B cell (primary cell): ENCODE data around the gene HOXA2. TPM values are rescaled to one million over a fixed set of nuclear protein-coding genes. Genes with fewer than 3 reads are reported as not detected.

Source experiments
- ATAC-seq: fragments of 200-7000 bp; cut with Tn5 transposase; one replicate; pipeline ENCODE4 v1.10.0; 2021; ENCODE audit warnings: low read depth, mild to moderate bottlenecking, moderate number of reproducible peaks, moderate library complexity
- CTCF ChIA-PET: fragments of 350-600 bp; sonication (Branson Sonifier 250); formaldehyde crosslinking; loops from one replicate; lab custom pipeline; 2021; ENCODE audit warnings: antibody characterized with exemption, inconsistent platforms; lab: Charles Lee
- POLR2A ChIA-PET: fragments of 350-600 bp; sonication (Branson Sonifier 250); formaldehyde crosslinking; loops from one replicate; lab custom pipeline; 2021; ENCODE audit warnings: antibody characterized with exemption; lab: Charles Lee
- DNase-seq: peaks from one replicate; pipeline ENCODE4 v3.0.0; 2013
- H2AFZ ChIP-seq: 2 replicates; pipeline ENCODE4 v1.6.1; 2012; ENCODE audit warnings: mild to moderate bottlenecking, low read depth, low read length; ENCODE audit not compliant: insufficient read depth, poor library complexity, severe bottlenecking
- H3K27ac ChIP-seq, 2 donors: 1 replicate in 1 of 2; 2 replicates in 1 of 2; pipeline ENCODE4 v1.5.1; 2012 to 2013; ENCODE audit warnings: low read length in 2 of 2, mild to moderate bottlenecking in 2 of 2, moderate library complexity in 1 of 2
- H3K27me3 ChIP-seq, 4 experiments: fragments of 200-600 bp in 1 of 4; sonication (generic) in 1 of 4; replicated peaks in 1 of 4; 1 replicate in 2 of 4; 2 replicates in 2 of 4; pipeline versions ENCODE4 v1.6.1 to v1.7.0; 2013 to 2016; ENCODE audit warnings: low read length in 3 of 4, mild to moderate bottlenecking in 2 of 4, mixed read lengths in 1 of 4, moderate library complexity in 1 of 4; ENCODE audit not compliant: insufficient read depth in 4 of 4, control insufficient read depth in 3 of 4; ENCODE audit errors: control extremely low read depth in 1 of 4
- H3K36me3 ChIP-seq, 2 experiments: replicated peaks in 1 of 2; 1 replicate in 1 of 2; 2 replicates in 1 of 2; pipeline versions ENCODE4 v1.6.1 to v1.7.1; 2013; ENCODE audit warnings: low read length in 1 of 2; ENCODE audit not compliant: insufficient read depth in 2 of 2, control insufficient read depth in 1 of 2; ENCODE audit errors: control extremely low read depth in 1 of 2, extremely low read depth in 1 of 2
- H3K4me1 ChIP-seq, 2 donors: fragments of 200-600 bp in 1 of 2; sonication (generic) in 1 of 2; 1 replicate in 1 of 2; 2 replicates in 1 of 2; pipeline versions ENCODE4 v1.5.1 to v1.6.1; 2013 to 2017; ENCODE audit warnings: low read length in 2 of 2; ENCODE audit not compliant: control insufficient read depth in 2 of 2, insufficient read depth in 2 of 2
- H3K4me2 ChIP-seq: replicated peaks from 2 replicates; pipeline ENCODE3; 2012; ENCODE audit warnings: mild to moderate bottlenecking, low read depth, low read length; ENCODE audit not compliant: poor library complexity, severe bottlenecking
- H3K4me3 ChIP-seq, 5 experiments: fragments of 200-600 bp in 1 of 5; sonication (generic) in 1 of 5; 1 replicate in 3 of 5; 2 replicates in 2 of 5; pipeline versions ENCODE4 v1.5.1 to v1.7.0; 2011 to 2016; ENCODE audit warnings: low read length in 4 of 5, mild to moderate bottlenecking in 4 of 5, low read depth in 2 of 5, control low read depth in 1 of 5, moderate library complexity in 1 of 5; ENCODE audit not compliant: insufficient read depth in 1 of 5; ENCODE audit errors: control extremely low read depth in 1 of 5, extremely low read depth in 1 of 5
- H3K79me2 ChIP-seq: fragments of 200-600 bp; sonication (generic); one replicate; pipeline ENCODE4 v1.6.0; 2016; ENCODE audit warnings: low read length; ENCODE audit not compliant: control insufficient read depth, insufficient read depth
- H3K9ac ChIP-seq: fragments of 200-600 bp; sonication (generic); 2 replicates; pipeline ENCODE4 v1.6.1; 2017; ENCODE audit warnings: mild to moderate bottlenecking, low read length, moderate library complexity
- H3K9me3 ChIP-seq, 3 donors: one replicate each; pipeline versions ENCODE4 v1.6.1 to v1.7.1; 2013; ENCODE audit warnings: low read length in 2 of 3; ENCODE audit not compliant: control insufficient read depth in 2 of 3, insufficient read depth in 1 of 3; ENCODE audit errors: control extremely low read depth in 1 of 3
- H4K20me1 ChIP-seq: 2 replicates; pipeline ENCODE4 v1.6.0; 2012; ENCODE audit warnings: mild to moderate bottlenecking, low read length; ENCODE audit not compliant: insufficient read depth, control insufficient read depth, poor library complexity, severe bottlenecking
- H3K27ac Mint-ChIP-seq: one replicate; pipeline ENCODE4 v1.8.0; 2021; ENCODE audit warnings: mixed read lengths
- H3K27me3 Mint-ChIP-seq: one replicate; pipeline ENCODE4 v1.8.0; 2021; ENCODE audit warnings: mixed read lengths
- H3K4me1 Mint-ChIP-seq: one replicate; pipeline ENCODE4 v1.8.0; 2021; ENCODE audit warnings: mixed read lengths
- H3K4me3 Mint-ChIP-seq: one replicate; pipeline ENCODE4 v1.8.0; 2021; ENCODE audit warnings: mixed read lengths
- H3K9me3 Mint-ChIP-seq: one replicate; pipeline ENCODE4 v1.8.0; 2022; ENCODE audit warnings: mixed read lengths; ENCODE audit not compliant: insufficient read depth
- CTCF ChIP-seq: fragments of 200-600 bp; IDR thresholded peaks from one replicate; pipeline ENCODE4 v1.8.0; 2022; ENCODE audit warnings: antibody characterized with exemption, mild to moderate bottlenecking
- EZH2 ChIP-seq: IDR thresholded peaks from 2 replicates; pipeline ENCODE4 v1.6.1; 2012; ENCODE audit warnings: borderline replicate concordance, low read depth, mild to moderate bottlenecking, moderate library complexity, low read length; ENCODE audit not compliant: insufficient read depth, poor library complexity, severe bottlenecking
- WGBS: methylation state at CpG from one replicate; pipeline ENCODE4 v1.1.5; 2013; ENCODE audit warnings: missing lambda C conversion rate; ENCODE audit not compliant: insufficient coverage; 5-methylcytosine and 5-hydroxymethylcytosine counted together
- intact Hi-C: fragments of 100-400 bp; cut with micrococcal nuclease; formaldehyde crosslinking; loops from one replicate; pipeline ENCODE4 v1.10.0; 2022
- polyA plus RNA-seq: library from polyadenylated mRNA; depleted of rRNA; stranded (reverse); fragments of >200 nt; gene quantifications from 2 replicates; pipeline ENCODE4 v1.2.3, GENCODE V29; 2012
- total RNA-seq, 2 donors: library from RNA; stranded (reverse); fragments of 120-200 nt in 1 of 2; gene quantifications; 1 replicate in 1 of 2; 2 replicates in 1 of 2; pipeline versions ENCODE4 v1.2.3 to v1.2.4, GENCODE V29; 2013 to 2022

Gene HOXA2
- total and polyA plus RNA-seq, 2 donors (not counting 1 experiment from before 2014, with no cell fraction given), result not detected

- Mint-ChIP-seq H3K27me3 (peaks cover 65% of the 10 kb centered on the region), H3K4me1 (no peaks in the 10 kb centered on the region), H3K9me3 (peaks cover 2% of the 10 kb centered on the region), H3K4me3 (peak within 1 kb of the TSS; percentile 80), H3K27ac (peak within 1 kb of the TSS; percentile 67)
- H2AFZ ChIP-seq, result peak within 1 kb of the TSS; percentile 83
- peaks cover 0 to 22% (median 5%) of the 10 kb centered on the region in 4 experiments for H3K27me3 ChIP-seq
- 32% methylated on average over 45 of the region's 67 CpGs for WGBS
- CTCF ChIA-PET, result interaction anchor here (0.9 to 1.3 kb wide), 4 partner anchors 12 to 30 kb away, joined by 3 to 5 read pairs (median 4); partner anchors contain the start of gene HOXA5
- H3K27ac ChIP-seq, result peak within 1 kb of the TSS; percentile 54 to 57
- TF ChIP-seq EZH2 (no peak), CTCF (no peak)
- POLR2A ChIA-PET, result no interaction called here
- H3K4me2 ChIP-seq, result peak within 1 kb of the TSS; percentile 74
- peak; percentile 93 for ATAC-seq
- H3K9me3 ChIP-seq, result peaks cover 0 to 13% (median 0%) of the 10 kb centered on the region in 3 donors
- no peaks in the 10 kb centered on the region for H3K4me1 ChIP-seq
- no peaks in the 10 kb centered on the region for H4K20me1 ChIP-seq
- intact Hi-C loops, result loop anchor here (1.0 kb wide), 2 partner anchors 34 to 266 kb away; partner anchors contain the start of gene SKAP2
- no peaks in the 10 kb centered on the region for H3K36me3 ChIP-seq
- peak; percentile 63 for DNase-seq
- peak within 1 kb of the TSS; percentile 48 to 72 (median 58) for H3K4me3 ChIP-seq
- peak within 1 kb of the TSS; percentile 71 for H3K9ac ChIP-seq
- H3K79me2 ChIP-seq, result no peaks in the 10 kb centered on the region
These were observed 28.3 kb upstream of the HOXA2 start, which contains the start of gene HOXA4 for GRCh38 chr7:27130540-27131389. HOXA4 (minus strand) TSS chr7:27130757; CDS start chr7:27130733, 24 bp downstream.
